Coronary artery (tissue), 2 donors: ENCODE results near the gene DRD4.

Source experiments
- DNase-seq: peaks from one replicate; pipeline ENCODE4 v3.0.0-alpha.2; 2017; ENCODE audit warnings: low spot score
- H3K27ac ChIP-seq, 2 donors: fragments of 200-600 bp; sonication (generic); one replicate each; pipeline ENCODE4 v1.5.1; 2016 to 2019
- H3K4me3 ChIP-seq: fragments of 200-600 bp; sonication (generic); 2 replicates; pipeline ENCODE4 v1.5.1; 2016; ENCODE audit warnings: mild to moderate bottlenecking, moderate library complexity
- CTCF ChIP-seq: fragments of 200-600 bp; sonication (generic); IDR thresholded peaks from one replicate; pipeline ENCODE4 v1.5.1; 2019; ENCODE audit warnings: antibody characterized with exemption

Gene DRD4

GRCh38 chr11:623999-624704 is 12.9 kb upstream of the DRD4 start:
- no peak for TF ChIP-seq CTCF
- no peak overlapping the region for H3K27ac ChIP-seq
- no peak overlapping the region for H3K4me3 ChIP-seq
- DNase-seq = peak; percentile 69

- DNase-seq = no peak
- TF ChIP-seq CTCF = no peak
- no peak within 1 kb of the TSS for H3K27ac ChIP-seq
- H3K4me3 ChIP-seq = no peak within 1 kb of the TSS
These were observed 12.1 kb upstream of the DRD4 start, which contains the start of gene CDHR5 for GRCh38 chr11:624705-625635. CDHR5 (minus strand) TSS chr11:624955; CDS start chr11:624902, 53 bp downstream.

- no peak overlapping the region for H3K27ac ChIP-seq
- no peak overlapping the region for H3K4me3 ChIP-seq
- TF ChIP-seq CTCF = no peak
- DNase-seq = no peak
These were observed 11.3 kb upstream of the DRD4 start for GRCh38 chr11:625636-626268.

- no peak within 1 kb of the TSS for H3K27ac ChIP-seq
- DNase-seq = peak; percentile 72
- TF ChIP-seq CTCF = no peak
- H3K4me3 ChIP-seq = no peak within 1 kb of the TSS
These were observed 10.4 kb upstream of the DRD4 start, which contains the start of gene SCT for GRCh38 chr11:626475-627307. SCT (minus strand) TSS chr11:627181; CDS start chr11:627143, 38 bp downstream.

GRCh38 chr11:627308-627576 is 9.8 kb upstream of the DRD4 start:
- TF ChIP-seq CTCF = no peak
- DNase-seq = no peak
- Histone ChIP-seq H3K4me3 (no peak overlapping the region), H3K27ac (no peak overlapping the region)

GRCh38 chr11:628056-628455 is 9.0 kb upstream of the DRD4 start:
- DNase-seq = peak; percentile 68
- TF ChIP-seq CTCF = no peak
- Histone ChIP-seq H3K27ac (no peak overlapping the region), H3K4me3 (no peak overlapping the region)
